Fibroblast of skin of right biceps (primary cell): ENCODE data around the gene DDAH1.

Experiments used
- DNase-seq: peaks from one replicate; pipeline ENCODE4 v3.0.0-alpha.2; 2013

The DDAH1 gene

DNA sequence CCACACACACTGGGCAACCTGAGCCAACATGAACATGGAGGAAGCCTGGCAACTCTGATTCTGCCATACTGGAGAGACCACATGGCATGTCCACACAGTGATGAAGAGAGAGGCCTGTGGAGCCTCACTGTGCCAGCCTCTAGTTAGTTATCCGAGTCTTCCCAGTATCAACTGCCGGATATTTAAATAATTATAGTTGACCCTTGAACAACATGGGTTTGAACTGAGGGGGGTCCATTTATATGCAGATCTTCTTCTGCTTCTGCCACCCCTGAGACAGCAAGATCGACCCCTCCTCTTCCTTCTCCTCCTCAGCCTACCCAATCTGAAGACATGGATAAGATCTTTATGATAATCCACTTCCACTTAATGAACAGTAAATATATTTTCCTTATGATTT lies 27.8 kb downstream of the DDAH1 start:
- no peak for DNase-seq

DNA sequence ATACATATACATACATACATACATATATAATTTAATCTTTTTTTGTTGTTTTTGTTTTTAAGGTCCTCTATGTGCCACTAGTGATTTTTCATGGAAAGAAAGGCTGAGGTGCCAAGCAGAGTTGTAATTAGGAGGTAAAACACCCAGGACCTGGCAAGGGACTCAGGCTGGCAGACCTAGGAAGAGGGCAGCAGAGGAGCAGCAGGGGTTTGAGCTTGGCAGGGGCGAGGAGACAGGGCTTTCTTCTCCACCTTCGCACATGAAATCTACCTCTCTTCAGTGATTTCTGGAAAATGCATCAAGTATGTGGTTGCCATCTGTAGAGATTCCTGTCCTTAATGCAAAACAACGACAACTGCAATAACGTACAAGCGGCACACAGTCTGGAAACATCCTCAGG lies 31.9 kb downstream of the DDAH1 start:
- DNase-seq: no peak

DNA sequence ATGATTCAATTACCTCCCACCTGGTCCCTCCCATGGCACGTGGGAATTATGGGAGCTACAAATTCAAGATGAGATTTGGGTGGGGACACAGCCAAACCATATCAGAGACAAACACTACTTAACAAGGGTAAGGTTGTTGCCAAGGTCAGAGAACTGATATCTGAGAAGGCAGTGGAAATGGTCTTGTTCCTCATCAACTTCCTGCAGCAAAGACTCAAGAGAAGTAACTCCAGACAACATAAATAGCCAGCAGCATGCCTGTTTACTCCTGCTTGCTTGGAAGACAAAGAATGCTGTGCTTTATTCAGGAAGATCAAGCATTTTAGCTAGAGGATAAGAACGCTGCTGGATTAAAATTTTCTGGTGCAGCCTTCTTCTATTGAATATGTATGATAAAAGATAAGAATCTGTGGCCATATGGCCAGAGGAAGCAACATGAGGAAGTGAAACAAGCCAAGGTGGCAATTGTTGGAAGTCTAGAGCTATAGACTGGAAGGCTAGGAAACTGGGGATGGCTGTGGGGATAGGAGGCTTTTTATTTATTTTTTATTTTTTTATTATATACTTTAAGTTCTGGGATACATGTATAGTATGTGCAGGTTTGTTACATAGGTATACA lies 36.4 kb downstream of the DDAH1 start:
- no peak for DNase-seq

DNA sequence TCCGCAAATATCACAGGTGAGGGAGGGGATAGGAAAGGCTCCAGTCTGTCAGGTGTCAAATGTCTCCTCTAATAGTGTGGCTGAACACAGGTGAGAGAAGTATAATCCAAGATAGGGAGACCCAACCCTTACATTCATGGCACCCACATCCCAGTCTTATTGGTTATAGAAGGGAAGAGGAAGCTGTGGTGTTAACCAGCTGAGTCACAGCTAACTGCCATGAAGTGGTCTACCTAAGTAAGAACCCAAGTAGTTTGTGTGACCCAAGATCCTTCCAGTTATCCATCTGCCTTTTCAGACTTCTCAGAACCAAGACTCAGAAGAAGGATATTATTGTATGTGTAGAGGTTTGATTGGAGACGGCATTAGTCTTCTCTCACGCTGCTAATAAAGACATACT lies 37.1 kb downstream of the DDAH1 start:
- DNase-seq: no peak

DNA sequence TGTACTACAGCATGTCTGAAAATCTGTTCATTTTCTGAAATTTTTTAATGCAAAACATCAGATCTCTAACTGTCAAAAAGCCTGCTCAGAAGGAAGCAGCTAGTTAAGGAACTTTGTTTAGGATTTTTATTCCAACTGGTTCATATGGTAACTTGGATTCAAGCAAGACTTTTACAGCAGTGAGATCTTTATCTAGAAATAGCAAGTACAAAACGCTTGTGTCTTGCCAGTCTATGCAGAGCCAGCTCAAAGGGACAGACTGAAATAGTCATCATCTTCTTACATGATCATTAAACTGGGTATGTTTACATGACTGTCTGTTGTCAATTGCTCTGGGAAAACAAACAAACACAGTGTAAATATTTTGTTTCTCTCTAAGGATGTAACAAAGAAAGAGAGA lies 37.6 kb downstream of the DDAH1 start:
- DNase-seq: no peak

DNA sequence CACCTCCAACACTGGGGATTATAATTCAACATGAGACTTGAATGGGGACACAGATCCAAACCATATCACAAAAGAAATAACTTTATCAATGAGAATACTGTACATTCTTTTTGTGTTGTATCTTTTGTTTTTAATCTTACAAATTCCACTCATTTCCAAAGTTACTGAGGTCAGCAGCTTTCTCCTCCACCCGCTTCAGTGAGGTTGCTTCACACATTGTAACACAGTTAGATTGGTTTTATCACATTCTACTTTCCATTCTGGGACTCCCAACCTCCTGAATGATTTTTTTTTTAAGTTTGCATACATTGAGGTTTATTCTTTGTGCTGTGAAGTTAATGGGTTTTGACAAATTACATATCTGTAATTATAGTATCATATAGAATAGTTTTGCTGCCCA lies 43.8 kb downstream of the DDAH1 start:
- DNase-seq: no peak

DNA sequence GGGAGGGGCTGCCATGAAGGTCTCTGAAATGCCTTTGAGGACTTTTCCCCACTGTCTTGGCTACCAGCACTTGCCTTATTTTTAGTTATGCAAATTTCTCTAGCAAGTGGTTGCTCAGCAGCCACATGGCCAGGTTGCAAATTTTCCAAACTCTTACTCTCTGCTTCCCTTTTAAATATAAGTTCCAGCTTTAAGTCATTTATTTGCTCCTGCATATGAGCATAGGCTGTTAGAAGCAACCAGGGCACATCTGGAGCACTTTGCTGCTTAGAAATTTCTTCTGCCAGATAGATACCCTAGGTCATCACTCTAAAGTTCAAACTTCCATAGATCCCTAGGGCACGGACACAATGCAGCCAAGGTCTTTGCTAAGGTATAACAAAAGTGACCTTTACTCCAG lies 44.8 kb downstream of the DDAH1 start:
- DNase-seq: no peak

DNA sequence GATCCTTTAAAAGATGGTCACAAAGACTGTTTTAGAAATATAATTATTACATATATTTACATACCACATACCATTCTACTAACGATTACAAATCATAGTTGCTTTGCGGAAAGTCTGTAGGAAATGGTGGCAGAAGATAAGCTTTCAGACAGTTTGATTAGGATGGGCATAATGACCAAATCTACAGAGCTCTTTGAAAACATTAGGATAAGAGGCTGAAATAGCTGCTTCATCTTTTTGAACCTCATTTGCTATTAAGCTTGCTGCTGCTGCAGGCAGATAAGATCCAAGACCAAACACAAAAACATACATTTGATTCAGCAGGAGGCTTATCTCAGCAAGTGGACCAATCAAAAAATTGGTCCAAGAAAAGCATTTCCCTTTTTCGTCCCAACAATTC lies 47.1 kb downstream of the DDAH1 start:
- DNase-seq: no peak

DNA sequence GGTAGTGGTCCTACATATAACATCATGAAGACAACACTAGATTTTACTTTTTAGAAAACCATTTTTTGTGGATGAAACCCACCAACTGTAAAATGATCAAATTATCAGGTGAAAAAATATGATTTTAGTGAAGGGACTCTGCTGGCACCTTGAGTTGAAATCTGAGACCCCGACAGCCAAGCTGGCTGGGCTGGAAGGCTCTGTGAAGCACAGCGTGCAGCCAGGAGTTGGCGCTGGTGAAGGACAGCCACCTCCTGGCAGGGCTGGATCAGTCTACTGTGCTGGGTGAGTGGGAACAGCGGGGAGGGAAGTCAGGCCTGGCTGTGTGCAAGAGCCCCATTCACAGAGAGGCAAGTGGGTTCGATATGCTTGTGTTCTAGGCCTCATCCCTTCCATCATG lies 47.9 kb downstream of the DDAH1 start:
- DNase-seq: no peak

DNA sequence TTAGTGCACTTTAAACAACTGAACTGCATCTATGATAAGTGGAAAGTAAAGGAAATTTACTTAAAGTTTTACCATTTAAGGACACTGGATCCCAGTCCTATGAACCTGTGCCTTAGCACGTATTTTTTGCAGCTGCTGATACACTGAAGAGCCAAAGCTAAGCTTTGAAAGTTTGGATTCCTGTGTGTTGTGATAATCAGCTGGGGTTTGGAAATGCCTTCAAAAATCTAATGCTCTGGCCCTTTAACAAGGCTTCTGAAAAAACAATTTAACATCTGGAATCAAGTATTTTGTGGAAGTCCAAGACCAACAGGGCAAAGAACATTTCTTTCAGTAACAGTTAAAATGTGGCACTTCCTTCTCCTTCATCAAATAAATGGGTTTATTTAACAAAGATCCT lies 51.8 kb downstream of the DDAH1 start:
- no peak for DNase-seq

DNA sequence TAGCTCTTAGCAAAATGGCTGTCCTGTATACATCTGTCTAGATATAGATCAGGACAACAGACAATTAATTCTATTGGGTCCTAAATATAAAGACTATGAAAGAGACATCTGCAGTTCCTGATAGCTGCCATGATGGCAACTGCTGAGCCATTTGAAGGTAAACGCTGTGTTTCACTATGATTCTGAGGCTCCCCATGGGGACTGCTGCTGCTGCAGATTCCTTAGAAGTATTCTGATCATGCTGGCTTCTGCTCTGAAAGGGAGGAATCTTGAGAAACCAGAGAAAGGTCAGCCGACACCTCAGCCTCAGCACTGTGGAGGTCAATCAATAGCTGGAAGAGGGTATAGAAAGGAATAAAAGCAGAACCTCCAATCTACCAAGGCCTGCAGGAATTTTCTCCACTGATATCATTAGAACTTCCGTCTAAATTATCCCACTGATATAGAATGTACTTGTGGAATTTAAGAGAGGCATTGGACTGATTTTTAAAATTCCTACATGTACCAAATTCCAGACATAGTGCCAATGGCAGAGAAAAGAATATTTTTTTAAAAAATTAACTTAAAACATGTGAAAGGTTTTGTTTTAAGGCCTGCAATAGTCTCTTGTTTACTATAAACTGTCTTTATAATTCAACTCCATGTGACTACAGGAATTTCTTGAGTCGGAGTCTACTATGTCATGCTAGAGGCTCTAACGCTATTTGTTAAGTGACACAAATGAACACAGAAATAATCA lies 53.2 kb downstream of the DDAH1 start:
- DNase-seq: peak; percentile 20

DNA sequence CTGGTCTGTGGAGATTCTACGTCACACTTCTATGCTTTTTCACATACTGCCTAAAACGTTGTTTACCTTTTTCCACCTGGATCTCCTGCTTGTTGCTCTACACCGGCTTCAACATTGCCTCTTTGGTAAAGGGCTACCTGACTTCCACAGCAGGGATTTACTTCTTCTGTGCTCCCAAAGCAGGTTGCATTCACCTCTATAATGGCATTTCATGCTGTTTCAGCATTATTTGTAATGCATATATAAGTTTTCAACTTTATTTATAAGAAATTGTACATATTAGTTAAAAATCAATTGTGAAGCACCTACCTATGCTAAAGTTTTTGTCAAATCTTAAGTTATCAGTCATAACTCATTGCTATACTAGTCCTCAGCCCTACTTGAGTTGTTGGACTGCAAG lies 55.4 kb downstream of the DDAH1 start:
- DNase-seq: no peak

DNA sequence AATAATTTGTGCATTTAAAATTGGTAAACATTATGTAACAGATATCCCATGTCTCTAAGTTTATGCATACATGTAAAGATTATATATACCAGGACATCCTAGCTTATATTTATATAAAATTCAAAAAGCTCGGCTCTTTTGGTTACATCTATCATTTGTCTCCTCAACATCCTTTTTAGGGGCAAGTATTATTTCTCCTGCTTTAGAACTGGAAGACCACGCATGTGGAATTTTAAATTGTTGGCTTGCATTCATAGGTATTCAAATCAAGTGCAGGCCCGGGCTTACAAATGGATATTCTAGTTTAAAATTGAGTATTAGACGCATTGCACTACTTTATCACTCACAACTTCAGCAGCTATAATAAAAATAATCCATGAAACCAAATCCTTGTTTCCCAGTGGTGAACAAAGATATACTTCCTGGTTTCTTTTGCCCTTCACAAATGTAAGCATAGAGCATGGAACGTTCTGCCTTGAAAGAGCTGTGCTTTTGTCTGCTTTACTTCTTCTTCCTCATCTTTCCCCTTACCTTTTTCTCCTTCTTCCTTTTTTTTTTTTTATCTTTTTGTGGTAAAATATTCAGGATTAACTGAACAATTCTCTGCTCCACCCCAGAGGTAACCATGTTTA lies 57.1 kb downstream of the DDAH1 start:
- DNase-seq: no peak

DNA sequence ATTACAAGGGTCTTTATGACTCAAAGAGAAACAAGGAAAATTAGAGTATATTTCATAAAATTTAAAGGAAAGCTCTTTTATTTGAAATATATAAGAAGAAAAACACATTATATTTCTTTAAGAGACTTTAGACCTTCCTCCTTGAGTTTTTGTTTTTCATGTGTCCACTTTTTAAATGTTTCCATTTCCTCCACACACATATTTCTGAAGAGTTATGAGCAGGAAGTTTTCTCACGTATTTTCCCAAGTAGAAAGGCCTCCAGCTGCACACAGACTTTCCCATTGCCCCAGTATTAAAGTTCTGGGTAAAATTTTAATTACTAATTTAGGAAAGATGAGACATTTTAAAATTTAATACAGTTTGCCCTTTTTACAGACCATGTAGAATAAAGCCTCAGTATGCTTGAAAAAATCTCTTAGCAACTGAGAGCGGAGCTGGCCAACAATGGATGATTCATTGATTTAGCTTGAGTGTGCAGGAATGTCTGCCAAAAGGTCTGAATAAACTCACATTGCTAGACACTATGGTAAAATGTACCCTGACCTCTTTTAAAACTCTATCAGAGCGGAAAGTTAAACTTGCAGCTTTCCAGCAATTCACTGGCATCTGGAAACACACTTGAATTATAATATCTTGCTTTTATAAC lies 57.9 kb downstream of the DDAH1 start:
- peak; percentile 91 for DNase-seq

DNA sequence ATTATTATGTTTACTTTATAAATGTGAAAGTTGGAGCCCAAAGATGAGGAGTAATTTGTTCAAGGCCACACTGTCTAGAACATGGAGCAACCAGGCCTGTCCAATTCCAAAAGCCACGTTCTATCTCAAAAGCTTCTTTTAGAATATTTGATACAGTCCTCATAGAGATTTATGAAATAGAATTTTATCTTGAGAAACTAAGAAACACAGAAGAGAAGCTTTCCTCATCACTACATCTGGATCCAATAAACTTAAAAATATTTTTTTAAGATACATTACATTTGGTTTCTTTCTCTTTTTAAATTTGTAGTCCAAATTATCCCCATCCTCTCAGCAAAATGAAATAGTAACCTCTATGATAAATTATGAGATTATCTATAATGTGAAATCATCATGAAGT lies 58.9 kb downstream of the DDAH1 start:
- no peak for DNase-seq

DNA sequence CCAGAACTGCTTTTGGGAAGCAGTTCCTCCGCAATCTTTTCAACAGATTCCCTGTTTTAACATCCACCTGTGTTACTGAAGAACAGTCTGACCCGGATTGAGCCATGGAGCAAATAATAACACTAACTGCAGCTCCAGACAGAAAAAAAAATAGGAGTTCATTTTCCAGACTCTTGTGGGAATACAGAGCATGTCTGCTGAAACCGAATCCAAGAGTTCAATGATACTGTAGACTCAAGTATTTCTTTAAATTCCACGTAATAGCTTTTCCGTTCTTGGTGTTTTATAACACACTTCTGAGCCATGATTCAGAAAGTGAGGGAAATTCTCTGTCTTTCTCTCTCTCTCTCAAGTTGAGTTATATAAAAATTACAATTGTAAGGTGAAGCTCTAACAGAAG lies 60.6 kb downstream of the DDAH1 start:
- DNase-seq: peak; percentile 30

DNA sequence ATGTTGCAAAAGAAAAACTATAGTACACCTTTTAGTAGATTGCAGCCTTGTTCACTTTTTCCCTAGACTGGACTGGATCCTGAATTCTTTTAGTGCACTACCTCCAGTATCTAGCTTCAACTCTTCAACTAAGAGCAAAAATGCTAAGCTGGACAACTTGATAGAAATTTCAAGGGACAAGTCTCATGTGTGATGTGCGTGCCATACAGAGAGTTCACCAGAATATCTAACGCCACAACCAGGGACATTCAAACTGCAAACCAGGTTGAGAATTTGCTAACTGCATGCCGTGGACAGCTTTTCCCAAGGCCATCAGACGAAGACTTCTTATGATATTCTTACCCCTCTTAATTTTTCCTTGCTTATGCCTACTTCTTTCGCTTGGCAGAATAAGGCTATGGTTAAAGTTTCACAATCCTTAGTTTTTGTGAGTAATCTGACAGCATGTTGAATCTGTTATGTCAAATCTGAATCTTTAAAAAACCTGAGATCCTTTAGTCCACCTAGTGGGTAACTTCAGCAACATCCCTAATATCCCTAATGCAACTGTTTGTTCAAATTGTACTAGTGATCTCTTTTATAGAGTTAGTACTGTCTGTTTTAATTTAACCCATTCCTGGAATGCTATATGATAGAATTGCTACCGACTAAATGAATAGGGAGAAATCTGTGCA lies 66.4 kb downstream of the DDAH1 start:
- DNase-seq: peak; percentile 60

DNA sequence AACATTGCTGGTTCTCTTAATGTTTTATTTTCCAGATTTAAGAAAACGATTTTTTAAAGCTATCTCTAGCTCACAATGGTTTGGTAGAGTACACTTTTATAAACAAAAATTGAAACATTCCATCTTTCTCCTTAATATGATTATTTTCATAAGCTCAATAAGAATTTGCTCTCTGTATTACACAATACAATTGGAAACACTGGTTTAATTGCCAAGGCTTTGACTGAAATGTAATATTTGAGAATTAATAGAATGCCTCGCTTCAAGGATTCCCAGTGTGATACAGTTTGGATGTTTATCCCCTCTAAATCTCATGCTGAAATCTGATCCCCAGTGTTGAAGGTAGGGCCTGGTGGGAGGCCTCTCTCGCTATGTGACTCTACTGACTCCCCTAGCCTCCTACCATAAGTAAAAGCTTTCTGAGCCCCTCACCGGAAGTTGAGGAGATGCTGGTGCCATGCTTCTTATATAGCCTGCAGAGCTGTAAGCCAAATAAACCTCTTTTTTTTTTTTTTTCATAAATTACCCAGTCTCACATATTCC lies 67.4 kb downstream of the DDAH1 start:
- DNase-seq: no peak

DNA sequence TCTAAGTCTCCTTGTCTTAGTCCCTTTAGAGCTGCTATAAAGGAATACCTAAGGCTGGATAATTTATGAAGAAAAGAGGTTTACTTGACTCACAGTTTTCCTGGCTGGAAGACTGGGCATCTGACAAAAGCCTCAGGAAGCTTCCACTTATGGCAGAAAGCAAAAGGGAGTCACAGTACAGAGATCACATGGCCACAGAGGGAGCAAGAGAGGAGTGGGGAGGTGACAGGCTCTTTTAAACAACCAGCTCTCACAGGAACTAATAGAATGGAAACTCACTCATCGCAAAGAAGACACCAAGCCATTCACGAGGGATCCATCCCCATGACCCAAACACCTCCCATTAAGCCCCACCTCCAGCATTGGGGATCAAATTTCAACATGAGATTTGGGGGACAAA lies 68.8 kb downstream of the DDAH1 start:
- no peak for DNase-seq

DNA sequence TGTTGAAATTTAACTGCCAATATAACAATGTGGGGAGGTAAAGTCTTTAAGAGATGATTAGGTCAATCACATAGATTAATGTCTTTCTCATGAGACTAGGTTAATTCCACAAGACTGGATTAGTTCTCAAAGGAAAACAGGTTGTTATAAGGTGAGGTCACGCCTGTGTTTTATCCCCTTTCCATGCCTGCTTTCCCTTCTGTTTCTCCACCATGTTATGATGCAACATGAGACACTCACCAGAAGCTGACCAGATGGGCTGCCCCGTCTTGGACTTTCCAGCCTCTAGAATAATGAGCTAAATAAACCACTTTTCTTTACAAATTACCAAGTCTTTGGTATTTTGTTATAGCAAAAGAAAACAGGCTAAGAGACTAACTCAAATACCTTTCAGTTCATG lies 70.8 kb downstream of the DDAH1 start:
- DNase-seq: no peak

DNA sequence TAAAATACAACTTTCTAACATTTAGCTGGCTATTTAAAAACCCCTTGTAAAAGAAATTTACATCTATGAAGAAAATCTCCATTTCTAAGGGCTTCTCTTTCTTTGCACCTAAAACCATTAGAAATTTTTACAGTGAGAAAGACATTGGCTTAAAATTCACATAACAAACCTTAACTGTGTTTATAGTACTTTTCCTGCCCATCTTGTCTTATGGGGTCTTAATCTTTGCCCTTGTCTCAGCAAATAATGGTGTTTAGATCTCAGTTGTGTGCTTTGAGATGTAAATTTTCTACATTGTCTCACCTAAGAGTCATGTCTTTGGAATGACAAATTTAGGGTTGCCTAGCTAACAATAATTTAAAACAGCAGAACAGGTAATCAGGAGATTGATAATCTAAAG lies 71.5 kb downstream of the DDAH1 start:
- no peak for DNase-seq

DNA sequence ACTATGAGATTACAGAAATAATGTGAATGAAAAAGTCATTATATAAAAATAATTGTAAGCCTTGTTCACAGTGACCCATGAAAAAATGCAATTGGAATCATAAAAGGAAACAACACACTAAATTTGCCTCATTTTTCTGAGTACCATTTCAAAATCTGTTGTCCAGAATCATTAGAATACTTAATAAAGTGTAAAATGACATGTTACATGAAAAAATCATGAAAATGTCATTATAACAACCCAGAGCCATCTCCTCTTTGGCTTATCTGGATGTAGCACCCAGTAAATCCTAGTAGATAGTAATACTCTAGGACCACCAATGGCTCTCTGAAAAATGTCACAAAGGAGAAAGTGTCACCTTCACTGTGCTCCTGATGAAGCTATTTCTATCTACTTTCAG lies 76.5 kb downstream of the DDAH1 start:
- no peak for DNase-seq

DNA sequence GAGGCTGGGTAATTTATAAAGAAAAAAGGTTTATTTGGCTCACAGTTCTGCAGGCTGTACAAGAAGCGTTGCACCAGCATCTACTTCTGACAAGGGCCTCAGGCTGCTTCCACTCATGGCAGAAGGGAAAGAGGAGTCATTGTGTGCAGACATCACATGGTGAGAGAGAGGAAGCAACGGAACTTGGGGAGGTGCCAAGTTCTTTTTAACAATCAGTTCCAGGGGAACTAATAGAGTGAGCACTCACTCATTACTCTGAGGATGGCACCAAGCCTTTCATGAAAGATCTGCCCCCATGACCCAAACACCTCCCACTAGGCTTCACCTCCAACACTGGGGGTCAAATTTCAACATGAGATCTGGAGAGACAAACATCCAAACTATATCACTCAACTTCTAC lies 77.2 kb downstream of the DDAH1 start:
- DNase-seq: peak; percentile 18
